Activated CD8-positive, alpha-beta memory T cell treated with anti-CD3 and anti-CD28 coated beads for 24 hours (primary cell): ENCODE measurements around the gene SERPINF2.
"Not testable (repeated sequence)": the region's sequence is repeated elsewhere in the genome, so short reads cannot be mapped to it uniquely, and the experiment has no call there.

Experiments used
- DNase-seq: peaks from one replicate; pipeline ENCODE4 v3.0.0-alpha.2; 2020

Gene SERPINF2

DNA sequence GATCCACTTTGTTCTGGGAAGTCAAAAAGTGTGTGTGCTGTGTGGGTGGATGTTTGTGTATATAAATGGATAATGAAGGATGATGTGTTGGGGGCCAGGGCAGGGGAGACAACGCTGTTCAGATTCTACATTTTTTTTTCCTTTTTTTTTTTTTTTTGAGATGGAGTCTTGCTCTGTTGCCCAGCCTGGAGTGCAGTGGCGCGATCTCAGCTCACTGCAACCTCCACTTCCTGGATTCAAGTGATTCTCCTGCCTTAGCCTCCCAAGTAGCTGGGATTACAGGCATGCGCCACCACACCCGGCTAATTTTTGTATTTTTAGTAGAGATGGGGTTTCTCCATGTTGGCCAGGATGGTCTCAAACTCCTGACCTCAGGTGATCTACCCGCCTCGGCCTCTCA lies 22.0 kb downstream of the SERPINF2 start:
- not testable (repeated sequence) for DNase-seq

DNA sequence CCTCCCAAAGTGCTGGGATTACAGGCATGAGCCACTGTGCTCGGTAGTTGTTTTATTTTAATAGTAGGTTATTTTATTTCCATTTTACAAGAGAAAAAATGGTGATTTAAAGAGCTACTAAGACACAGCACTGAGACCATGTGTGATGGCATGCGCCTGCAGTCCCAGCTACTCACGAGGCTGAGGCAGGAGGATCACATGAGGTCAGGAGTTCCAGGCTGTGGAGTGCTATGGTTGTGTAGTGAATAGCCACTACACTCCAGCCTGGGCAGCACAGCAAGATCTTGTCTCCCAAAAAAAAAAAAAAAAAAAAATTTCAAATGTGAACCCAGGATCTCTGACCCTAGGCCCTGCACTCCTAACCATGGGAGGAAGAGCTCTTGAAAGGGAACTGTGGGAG lies 22.9 kb downstream of the SERPINF2 start:
- no peak for DNase-seq

DNA sequence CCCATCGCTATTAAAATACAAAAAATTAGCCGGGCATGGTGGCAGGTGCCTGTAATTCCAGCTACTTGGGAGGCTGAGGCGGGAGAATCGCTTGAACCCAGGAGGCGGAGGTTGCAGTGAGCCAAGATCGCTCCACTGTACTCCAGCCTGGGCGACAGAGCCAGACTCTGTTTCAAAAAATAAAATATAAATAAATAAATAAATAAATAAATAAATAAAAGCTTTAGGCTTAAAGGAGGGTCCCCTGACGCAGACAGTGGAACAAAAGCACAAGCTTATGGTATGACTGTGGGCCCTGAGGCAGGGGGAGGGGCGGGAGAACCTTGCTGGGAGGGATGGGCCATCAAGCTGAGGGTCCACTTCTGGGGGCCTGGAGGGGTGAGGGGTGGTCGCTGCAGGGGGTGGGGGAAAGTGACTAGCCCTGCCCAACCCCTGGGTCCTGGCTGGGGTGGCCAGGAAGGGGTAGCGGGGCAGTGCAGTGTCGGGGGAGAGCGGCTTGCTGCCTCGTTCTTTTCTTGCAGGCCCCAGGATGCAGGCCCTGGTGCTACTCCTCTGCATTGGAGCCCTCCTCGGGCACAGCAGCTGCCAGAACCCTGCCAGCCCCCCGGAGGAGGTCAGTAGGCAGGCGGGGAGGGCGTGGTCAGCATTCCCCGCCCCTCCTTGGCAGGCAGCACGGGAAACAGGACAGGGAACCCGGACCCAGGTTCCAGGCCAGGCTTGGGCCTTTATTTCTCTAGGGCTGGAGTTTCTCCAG lies 23.9 kb downstream of the SERPINF2 start:
- no peak for DNase-seq

DNA sequence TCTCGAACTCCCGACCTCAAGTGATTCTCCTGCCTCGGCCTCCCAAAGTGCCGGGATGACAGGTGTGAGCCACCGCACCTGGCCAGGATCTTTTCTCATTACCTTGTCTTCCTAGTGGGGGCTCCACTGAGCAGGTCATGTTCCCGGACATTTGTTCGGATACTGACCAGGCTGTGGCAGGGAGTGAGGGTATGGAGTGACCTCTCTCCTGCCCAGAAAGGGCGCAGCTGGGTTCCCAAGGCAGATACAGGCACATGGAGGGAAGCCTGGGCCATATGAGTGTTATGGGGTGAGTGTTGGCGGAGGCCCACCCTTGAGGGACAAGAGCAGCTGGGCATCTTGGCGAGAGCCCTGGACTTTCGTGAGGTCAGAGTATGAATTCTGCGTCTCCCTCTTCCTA lies 24.7 kb downstream of the SERPINF2 start:
- no peak for DNase-seq

DNA sequence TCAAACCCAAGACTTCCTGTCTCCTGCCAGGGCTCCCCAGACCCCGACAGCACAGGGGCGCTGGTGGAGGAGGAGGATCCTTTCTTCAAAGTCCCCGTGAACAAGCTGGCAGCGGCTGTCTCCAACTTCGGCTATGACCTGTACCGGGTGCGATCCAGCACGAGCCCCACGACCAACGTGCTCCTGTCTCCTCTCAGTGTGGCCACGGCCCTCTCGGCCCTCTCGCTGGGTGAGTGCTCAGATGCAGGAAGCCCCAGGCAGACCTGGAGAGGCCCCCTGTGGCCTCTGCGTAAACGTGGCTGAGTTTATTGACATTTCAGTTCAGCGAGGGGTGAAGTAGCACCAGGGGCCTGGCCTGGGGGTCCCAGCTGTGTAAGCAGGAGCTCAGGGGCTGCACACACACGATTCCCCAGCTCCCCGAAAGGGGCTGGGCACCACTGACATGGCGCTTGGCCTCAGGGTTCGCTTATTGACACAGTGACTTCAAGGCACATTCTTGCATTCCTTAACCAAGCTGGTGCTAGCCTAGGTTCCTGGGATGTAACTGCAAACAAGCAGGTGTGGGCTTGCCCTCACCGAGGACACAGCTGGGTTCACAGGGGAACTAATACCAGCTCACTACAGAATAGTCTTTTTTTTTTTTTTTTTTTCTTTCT lies 27.3 kb downstream of the SERPINF2 start:
- peak; percentile 79 for DNase-seq

DNA sequence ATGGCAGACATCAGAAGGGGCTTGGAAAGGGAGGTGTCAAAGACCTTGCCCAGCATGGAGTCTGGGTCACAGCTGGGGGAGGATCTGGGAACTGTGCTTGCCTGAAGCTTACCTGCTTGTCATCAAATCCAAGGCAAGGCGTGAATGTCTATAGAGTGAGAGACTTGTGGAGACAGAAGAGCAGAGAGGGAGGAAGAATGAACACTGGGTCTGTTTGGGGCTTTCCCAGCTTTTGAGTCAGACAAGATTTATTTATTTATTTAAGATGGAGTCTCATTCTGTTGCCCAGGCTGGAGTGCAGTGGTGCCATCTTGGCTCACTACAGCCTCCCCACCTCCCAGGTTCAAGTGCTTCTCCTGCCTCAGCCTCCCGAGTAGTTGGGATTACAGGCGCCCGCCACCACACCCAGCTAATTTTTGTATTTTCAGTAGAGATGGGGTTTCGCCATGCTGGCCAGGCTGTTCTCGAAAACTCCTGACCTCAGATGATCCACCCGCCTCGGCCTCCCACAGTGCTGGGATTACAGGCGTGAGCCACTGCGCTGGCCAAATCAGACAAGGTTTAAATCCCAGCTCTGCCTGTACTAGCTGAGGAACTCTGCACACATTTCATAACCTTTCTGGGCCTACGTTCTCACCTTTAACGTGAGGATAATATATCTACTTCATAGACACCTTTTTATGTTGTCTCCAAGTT lies 30.5 kb downstream of the SERPINF2 start:
- not testable (repeated sequence) for DNase-seq

DNA sequence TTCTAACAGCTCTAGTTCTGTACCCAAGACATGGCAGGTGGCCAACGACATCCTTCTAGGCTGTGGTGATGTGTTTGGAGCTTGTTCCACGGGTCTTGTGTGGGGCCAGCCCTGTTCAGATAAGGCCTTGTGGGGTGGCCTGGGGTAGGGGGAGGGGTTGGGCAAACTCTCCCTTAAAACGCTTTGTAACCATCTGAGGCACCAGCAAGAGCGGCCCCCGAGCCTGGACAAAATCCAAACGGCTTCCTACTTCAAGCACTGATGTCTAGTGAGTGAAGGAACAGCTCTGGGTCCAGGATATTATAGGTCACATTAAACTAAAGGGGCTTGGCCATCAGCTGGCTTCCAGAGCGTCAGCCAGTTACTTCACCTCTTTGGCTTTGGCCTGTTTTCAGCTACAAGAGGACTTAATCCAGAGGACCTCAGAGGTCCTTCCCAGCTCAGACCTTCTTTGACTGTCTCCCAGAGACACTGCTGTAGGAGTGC lies 31.1 kb downstream of the SERPINF2 start:
- DNase-seq, result no peak

DNA sequence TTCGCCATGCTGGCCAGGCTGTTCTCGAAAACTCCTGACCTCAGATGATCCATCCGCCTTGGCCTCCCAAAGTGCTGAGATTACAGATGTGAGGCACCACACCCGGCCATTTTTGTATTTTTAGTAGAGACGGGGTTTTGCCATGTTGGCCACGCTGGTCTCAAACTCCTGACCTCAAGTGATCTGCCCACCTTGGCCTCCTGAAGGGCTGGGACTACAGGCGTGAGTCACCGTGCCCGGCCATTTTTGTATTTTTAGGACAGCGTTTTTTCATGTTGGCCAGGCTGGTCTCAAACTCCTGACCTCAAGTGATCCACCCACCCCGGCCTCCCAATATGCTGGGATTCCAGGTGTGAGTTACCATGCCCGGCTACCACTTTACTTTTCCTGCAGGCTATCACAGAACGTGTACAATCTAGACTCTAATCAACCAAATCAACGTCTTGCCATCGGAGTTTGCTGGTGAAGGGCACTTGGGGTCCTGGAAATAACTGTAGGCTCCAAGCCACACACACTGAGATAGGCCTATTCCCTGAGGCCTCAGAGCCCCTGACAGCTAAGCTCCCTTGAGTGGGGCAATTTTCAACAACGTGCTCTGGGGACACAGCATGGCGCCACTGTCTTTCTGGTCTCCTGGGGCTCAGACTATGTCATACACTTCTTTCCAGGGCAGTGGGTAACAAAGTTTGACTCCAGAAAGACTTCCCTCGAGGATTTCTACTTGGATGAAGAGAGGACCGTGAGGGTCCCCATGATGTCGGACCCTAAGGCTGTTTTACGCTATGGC lies 31.9 kb downstream of the SERPINF2 start:
- DNase-seq, result no peak

DNA sequence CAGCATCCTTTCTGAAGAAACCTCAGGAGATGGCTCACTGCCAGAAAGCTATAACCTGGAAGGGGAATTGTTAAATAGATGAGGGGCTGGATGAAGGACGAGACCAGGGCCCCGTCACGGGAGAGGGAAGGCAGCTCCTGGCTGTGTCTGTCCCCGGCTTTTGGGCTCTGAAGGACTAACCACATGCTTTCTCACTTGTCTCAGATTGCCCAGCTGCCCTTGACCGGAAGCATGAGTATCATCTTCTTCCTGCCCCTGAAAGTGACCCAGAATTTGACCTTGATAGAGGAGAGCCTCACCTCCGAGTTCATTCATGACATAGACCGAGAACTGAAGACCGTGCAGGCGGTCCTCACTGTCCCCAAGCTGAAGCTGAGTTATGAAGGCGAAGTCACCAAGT lies 33.7 kb downstream of the SERPINF2 start:
- no peak for DNase-seq

DNA sequence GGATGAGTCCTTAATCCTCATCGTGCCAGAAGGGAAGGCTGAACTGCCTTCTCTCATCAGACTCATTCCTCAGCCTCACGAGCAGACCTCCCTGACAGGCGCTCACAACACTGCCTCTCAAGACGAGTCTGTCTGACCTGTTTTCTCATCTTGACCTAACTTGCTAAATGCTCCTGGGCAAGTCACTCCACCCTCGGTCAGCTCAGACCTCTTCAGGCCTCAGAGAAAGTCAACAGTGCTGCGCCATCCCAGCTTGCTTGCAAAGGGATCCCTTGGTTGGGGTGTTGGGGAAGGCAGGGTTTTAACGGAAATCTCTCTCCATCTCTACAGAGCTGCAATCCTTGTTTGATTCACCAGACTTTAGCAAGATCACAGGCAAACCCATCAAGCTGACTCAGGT lies 34.2 kb downstream of the SERPINF2 start:
- no peak for DNase-seq

DNA sequence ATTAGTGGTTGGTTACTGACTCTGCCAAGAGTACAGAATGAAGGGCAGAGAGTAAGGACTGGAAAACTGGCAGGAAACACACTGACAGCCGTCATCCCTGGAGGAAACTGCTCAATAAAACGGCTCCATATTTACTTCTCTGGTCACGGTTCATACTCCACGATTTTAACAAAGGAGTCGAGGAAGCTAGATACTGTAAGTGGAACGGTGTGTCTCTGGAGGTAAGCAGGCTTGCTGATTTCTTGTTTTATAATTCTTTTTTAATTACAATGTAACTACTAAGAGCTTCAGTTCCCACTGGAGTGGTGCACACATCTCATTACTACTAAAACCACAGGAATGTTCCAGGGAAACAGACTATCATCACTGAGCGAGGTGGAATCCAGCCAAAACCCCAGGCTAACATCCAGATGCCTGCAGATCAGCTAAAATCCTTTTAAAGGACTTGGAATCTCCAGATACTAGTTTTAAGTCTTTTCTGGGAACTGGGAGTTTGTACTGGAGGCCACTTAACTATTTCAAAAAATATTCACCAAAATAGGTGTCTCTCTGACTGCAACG lies 37.0 kb downstream of the SERPINF2 start:
- DNase-seq, result no peak

DNA sequence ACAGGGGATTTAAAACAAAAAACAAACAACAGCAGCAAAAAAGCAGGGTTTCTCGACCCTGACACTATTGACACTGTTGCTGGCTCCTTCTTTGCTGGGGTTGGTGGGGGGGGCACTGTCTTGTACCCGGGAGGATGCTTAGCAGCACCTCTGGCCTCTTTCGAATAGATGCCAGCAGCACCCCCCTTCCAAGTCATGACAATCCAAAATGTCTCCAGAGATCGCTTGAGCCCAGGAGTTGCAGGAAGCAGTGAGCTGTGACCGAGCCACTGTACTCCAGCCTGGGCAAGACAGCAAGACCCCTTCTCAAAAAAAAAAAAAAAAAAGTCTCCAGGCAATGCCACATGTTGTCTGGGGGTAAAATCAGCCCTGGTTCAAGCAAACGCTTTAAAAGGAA lies 39.5 kb downstream of the SERPINF2 start:
- DNase-seq, result no peak

DNA sequence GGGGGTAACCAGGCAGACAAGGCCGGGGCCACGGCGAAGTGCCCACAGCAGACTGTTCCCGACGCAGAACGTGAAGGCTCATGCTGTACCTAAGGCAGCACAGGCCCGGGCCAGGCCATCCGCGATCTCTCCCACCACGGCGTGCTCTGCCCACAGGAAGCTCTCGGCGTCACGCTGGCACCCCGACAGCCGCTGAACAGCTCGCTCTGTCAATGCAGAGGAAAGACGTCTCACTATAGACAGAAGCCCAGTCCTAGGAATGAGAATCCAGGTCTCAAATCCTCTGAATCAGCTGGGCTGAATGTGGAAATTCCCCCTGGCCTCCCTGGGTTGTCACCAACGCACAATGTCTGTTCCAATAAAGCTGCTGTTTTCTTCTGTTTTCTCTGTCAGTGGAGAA lies 40.6 kb downstream of the SERPINF2 start:
- no peak for DNase-seq

DNA sequence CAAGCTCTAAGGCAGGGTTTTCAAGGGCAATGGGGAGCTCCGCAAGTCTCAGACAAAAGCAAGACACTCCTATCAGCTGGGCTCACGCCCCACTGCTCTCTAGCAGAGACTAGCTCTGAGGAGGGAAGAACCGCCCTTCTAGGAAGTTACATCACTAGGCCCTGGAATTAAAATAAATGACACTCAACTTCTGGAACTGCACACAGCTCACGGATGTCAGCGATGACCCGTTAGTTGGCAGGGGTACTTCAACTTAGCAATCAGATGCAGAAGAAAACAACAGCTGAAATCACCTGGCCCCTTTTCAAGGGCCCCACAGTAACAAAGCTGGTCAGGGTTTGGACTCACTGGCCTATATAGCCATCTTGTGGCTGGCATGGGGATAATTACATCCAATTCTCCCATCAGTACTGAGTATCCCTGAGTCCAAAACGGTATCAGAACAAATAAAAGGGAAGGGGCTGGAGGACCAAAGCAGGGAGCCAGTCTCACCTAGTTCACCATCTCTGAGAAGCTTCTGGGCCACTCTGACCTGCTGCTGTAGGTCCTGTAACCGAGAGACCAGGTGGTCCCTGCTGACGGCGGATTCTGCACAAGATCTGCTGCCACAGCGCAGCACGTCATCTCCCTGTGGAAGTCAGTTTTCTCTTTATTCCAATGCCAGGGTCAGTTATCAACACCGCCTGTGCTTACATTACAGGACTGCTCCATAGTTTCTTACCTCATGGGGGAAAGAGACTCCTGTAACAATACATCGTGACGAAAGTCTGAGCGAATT lies 41.4 kb downstream of the SERPINF2 start:
- DNase-seq, result no peak

DNA sequence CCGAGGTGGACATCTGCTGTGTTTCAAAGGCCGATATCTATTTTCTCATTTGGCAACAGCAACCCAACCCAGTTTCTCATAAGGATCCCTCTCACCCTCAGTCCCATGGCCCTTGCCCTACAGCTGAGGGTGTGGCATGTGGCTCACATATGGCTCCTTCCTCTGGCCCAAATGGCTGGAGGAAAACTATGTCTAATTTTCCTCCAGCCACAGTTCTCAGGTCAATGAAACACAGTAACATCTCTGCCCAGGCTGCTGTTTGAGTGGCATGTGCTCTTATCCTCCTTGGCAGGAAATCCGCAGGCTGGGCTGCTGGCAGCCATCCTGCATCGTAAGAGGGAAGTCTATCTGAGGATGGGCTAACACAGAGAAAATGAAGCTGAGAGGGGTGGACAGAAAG lies 43.3 kb downstream of the SERPINF2 start:
- DNase-seq, result no peak

DNA sequence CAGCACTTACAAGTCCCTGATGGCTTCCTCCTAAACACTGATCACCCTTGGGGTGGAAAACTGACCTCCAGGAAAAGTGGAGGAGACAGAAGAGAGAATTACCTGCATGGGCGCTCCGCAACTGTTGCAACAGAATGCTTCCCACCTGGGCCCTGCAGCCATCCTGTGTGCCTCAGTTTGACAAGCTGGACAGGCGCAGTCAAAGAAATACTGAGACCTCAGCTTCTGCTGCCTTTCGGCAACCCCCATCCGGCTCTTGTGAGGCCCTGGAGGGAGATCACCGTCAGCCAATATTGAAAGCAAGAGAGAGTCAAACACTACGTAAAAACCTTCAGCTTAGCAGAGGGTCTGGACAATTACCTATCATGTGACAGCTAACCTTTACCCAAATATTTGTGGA lies 44.0 kb downstream of the SERPINF2 start:
- DNase-seq, result no peak

DNA sequence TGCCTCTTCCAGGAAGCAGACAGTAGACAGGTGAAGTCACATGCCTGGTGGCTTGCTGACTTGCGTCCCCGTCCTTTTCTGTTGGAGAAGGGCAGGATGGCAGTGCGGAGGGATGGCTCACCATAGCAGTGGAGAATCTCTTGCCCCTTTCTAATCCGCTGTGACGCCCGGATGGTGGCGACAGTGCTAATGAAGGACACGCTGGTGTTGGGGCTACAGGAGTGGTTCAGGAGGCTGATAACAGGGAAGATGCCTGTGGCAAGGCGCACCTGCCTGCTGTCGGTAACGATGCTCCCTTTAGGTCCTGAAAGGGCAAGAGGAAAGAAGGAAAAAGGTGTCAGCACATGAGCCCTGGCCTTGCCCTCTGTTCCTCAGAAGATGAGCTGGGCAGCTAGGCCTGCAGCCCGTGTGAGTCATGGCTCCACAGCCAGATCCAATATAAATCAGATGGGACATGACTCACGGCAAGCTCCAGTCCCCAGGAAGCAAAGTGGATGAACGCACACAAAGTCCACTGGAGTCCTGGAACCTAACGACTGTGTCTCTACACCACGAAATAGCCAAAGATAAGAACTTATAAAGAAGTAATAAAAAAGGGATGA lies 44.7 kb downstream of the SERPINF2 start:
- DNase-seq, result no peak

DNA sequence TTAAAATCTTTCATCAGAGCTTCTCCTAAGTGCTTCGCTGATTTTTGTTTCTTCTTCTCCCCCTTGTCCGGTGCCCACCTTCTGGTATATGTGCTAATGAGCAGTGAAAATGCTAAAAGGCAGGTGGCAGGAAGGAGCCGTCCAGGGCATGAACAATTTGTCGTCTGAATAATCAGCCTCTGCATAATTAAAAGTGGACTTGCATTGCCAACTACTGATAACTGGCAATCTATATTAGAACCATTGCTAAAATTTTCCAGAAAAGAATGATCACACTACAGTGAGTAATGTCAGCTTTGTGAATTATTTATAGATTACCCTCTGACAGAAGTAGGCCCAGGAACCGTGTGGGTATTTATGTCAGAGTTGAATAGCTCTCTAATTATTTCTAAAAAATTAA lies 47.3 kb downstream of the SERPINF2 start:
- no peak for DNase-seq

DNA sequence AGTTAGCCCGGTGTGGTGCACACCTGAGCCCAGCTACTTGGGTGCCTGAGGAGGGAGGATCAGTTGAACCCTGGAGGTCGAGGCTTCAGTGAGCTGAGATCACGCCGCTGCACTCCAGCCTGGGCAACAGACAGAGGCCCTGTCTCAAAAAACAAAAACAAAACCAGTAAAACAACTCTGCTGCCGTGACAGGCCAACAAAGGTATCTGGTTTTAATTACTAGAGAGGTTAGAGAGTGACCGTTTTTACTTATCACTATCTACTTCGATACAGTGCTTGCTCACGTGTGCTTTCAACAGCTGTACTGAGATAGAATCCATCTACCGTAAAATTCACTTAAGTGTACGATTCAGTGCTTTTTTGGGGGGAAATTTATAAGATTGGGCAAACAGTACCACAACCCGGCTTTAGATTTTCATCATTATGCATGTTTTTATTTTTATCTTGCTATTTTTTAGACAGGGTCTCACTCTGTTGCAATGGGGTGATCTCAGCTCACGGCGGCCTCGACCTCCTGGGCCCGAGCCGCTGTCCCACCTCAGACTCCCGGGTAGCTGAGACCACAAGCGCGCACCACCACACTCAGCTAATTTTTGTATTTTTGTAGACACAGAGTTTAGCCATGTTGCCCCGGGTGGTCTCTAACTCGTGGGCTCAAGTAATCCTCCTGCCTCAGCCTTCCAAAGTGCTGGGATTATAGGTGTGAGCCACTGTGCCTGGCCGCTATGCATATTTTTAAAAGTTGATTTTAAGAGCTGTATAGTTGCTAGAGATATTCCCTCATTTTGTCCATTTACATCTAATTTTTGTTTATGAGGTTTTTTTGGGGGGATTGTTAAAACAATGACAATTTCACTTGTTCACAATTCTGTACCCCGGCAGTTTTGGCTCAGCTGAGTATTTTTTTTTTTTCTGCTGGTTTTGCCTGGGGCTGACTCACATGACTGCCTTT lies 50.1 kb downstream of the SERPINF2 start:
- no peak for DNase-seq

DNA sequence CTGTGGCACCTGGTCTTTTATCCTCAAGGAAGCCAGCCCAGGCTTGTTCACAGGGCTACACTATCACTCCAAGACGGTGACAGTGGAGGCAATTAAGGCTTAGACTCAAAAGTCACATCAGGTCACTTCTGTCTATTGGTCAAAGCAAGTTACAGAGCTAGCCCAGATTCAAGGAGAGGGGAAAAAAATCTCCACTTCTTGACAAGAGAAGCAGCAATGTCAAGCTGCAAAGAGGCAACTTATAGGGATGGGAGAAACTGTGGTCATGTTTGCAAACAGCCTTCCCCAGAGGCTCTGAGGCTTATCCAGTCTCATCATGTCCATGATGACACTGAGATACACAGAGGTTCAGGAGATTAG lies 50.8 kb downstream of the SERPINF2 start:
- DNase-seq, result no peak
